ENCODE results near the gene EPB41L4A.
"Not testable (repeated sequence)": the region's sequence is repeated elsewhere in the genome, so short reads cannot be mapped to it uniquely, and the experiment has no call there.

GRCh38 chr5:112208195-112208594, 210.9 kb downstream of the EPB41L4A start:
- not testable (repeated sequence) for TF ChIP-seq CTCF (IDR thresholded peaks at IDR 0.05; ENCODE audit: poor library complexity); EZH2 (IDR thresholded peaks at IDR 0.05; ENCODE audit: borderline replicate concordance); EZH2phosphoT487 (IDR thresholded peaks at IDR 0.05; ENCODE audit: low read depth, severe bottlenecking, unreplicated experiment)
